ENCODE results near the gene TLNRD1. TPM values are rescaled to one million over a fixed set of nuclear protein-coding genes. Genes with fewer than 3 reads are reported as not detected.
A peak's percentile ranks its signal among the peaks of the same experiment; 100 is the strongest.

Gene TLNRD1
- total RNA-seq, 1 donor from 2014 or later, result 27.8 TPM

DNA sequence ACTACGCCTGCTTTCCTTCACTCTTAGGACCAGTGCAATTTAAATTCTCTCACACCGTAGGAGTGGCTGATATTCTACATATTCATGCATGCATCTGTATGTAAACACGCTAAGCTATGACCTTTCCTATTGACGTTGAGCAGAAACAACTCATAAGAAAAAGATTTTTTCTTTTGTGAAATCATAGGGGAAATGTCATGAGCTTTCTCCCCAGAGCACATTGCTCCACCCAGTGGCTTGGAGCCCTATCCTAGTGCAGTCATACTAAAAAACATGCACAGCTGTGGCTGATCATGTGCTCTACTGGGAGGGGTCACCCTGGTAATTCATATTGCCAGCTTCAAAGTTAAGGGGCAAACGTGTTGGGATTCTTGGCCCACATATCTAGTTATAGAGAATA, 9.3 kb upstream of the TLNRD1 start:
- Histone ChIP-seq H3K27ac (no peak overlapping the region), H3K4me3 (no peak overlapping the region), H3K27me3 (no peaks in the 10 kb centered on the region), H3K4me1 (peaks cover 41% of the 10 kb centered on the region), H3K9me3 (no peaks in the 10 kb centered on the region), H3K36me3 (no peaks in the 10 kb centered on the region)
- DNase-seq (no peak), ATAC-seq (peak; percentile 40)
- TF ChIP-seq, protein P1, sequence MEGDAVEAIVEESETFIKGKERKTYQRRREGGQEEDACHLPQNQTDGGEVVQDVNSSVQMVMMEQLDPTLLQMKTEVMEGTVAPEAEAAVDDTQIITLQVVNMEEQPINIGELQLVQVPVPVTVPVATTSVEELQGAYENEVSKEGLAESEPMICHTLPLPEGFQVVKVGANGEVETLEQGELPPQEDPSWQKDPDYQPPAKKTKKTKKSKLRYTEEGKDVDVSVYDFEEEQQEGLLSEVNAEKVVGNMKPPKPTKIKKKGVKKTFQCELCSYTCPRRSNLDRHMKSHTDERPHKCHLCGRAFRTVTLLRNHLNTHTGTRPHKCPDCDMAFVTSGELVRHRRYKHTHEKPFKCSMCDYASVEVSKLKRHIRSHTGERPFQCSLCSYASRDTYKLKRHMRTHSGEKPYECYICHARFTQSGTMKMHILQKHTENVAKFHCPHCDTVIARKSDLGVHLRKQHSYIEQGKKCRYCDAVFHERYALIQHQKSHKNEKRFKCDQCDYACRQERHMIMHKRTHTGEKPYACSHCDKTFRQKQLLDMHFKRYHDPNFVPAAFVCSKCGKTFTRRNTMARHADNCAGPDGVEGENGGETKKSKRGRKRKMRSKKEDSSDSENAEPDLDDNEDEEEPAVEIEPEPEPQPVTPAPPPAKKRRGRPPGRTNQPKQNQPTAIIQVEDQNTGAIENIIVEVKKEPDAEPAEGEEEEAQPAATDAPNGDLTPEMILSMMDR (IDR thresholded peaks at IDR 0.05), result peak; percentile 11
- intact Hi-C loops (cut with DNase I), result loop anchor here (10.0 kb wide), 1 partner anchor 273 kb away; no protein-coding TSS in a partner anchor

DNA sequence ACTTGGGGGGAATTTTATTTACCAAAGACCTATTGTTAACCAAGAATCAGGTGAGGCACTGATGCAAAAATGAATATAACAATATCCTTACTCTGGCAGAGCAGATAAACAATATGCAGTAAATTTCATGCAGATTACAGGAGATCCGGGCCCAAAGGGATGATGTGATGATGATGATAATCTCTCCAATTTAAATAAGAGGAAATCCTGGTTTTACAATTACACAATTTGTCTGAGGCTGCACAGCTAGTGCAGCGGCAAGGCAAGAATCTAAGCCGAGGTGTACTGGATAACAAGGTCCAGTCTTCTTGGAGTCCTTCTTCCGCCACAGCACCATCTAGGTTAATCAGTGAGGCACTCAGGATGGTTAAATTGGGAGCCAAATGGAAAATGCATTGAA, 8.7 kb upstream of the TLNRD1 start:
- Histone ChIP-seq H3K27ac (no peak overlapping the region), H3K4me1 (peaks cover 35% of the 10 kb centered on the region), H3K27me3 (no peaks in the 10 kb centered on the region), H3K9me3 (no peaks in the 10 kb centered on the region), H3K36me3 (no peaks in the 10 kb centered on the region), H3K4me3 (no peak overlapping the region)
- TF ChIP-seq, protein P1 (IDR thresholded peaks at IDR 0.05), result no peak
- DNase-seq (no peak), ATAC-seq (no peak)
- intact Hi-C loops (cut with DNase I), result loop anchor here (10.0 kb wide), 1 partner anchor 273 kb away; no protein-coding TSS in a partner anchor

DNA sequence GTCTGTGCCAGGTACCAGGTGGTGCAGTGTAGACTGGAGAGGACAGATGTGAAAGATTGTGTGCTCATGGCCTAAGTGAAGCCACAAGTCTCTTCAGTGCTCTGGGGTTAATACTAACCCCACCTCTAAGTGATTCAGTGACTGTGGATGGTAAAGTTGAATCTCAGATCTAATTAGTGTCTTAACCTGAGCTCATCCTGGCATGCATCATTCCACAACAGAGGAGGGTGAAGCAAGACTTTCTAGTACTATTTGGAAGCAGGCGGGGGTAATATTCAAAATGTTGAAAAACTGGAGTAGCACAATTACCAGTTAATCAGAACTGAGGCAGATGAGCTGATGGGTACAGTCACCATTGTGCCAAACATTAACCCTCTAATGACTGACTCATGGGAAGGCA, 8.3 kb upstream of the TLNRD1 start:
- TF ChIP-seq, protein P1 (IDR thresholded peaks at IDR 0.05), result no peak
- no peaks in the 10 kb centered on the region for H3K27me3 ChIP-seq
- intact Hi-C loops (cut with DNase I), result loop anchor here (10.0 kb wide), 1 partner anchor 272 kb away; no protein-coding TSS in a partner anchor
- DNase-seq, result no peak
- peaks cover 31% of the 10 kb centered on the region for H3K4me1 ChIP-seq
- H3K9me3 ChIP-seq, result no peaks in the 10 kb centered on the region
- H3K36me3 ChIP-seq, result no peaks in the 10 kb centered on the region
- no peak overlapping the region for H3K27ac ChIP-seq
- H3K4me3 ChIP-seq, result no peak overlapping the region
- ATAC-seq, result no peak

DNA sequence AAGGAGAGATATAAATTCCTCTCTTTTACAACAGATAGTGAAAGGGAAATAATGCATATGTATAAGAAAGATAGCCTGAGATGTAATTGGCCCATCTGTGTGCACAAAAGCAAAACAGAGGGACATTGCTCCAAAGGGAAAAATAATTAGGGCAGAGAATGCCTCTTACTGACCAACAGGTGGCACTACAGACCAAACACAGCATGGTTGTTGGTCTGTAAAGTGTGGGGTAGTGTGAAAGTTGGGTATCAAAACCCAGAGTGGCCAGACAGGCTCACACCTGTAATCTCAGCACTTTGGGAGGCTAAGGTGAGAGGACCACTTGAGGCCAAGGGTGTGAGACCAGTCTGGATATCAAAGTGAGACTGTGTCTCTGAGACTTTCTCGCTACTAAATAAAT, 4.5 kb upstream of the TLNRD1 start:
- peaks cover 11% of the 10 kb centered on the region for H3K4me1 ChIP-seq
- ATAC-seq, result no peak
- no peaks in the 10 kb centered on the region for H3K36me3 ChIP-seq
- no peaks in the 10 kb centered on the region for H3K9me3 ChIP-seq
- intact Hi-C loops (cut with DNase I), result loop anchor here (10.0 kb wide), 1 partner anchor 269 kb away; no protein-coding TSS in a partner anchor
- no peak overlapping the region for H3K4me3 ChIP-seq
- no peaks in the 10 kb centered on the region for H3K27me3 ChIP-seq
- DNase-seq, result no peak
- TF ChIP-seq, protein P1 (IDR thresholded peaks at IDR 0.05), result peak; percentile 51
- no peak overlapping the region for H3K27ac ChIP-seq

DNA sequence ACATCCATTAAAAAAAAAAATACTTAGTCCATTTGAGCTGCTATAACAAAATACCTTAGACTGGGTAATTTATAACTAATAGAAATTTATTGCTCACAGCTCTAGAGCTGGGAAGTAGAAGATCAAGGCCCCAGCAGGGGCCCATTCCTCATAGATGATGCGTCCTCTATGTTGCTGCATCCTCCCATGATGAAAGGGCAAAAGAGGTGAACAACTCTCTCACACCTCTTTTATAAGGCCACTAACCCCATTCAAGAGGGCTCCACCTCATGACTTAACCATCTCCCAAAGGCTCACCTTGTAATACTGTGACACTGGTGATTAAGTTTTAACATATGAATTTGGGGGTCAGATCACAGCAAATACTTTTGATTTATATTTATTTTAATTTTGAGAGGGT, 3.0 kb upstream of the TLNRD1 start:
- H3K9me3 ChIP-seq, result no peaks in the 10 kb centered on the region
- H3K27me3 ChIP-seq, result no peaks in the 10 kb centered on the region
- H3K27ac ChIP-seq, result no peak overlapping the region
- ATAC-seq (no peak), DNase-seq (no peak)
- peaks cover under 1% of the 10 kb centered on the region for H3K36me3 ChIP-seq
- H3K4me3 ChIP-seq, result no peak overlapping the region
- TF ChIP-seq, protein P1 (IDR thresholded peaks at IDR 0.05), result no peak
- intact Hi-C loops (cut with DNase I), result loop anchor here (10.0 kb wide), 1 partner anchor 267 kb away; no protein-coding TSS in a partner anchor
- peaks cover 6% of the 10 kb centered on the region for H3K4me1 ChIP-seq

DNA sequence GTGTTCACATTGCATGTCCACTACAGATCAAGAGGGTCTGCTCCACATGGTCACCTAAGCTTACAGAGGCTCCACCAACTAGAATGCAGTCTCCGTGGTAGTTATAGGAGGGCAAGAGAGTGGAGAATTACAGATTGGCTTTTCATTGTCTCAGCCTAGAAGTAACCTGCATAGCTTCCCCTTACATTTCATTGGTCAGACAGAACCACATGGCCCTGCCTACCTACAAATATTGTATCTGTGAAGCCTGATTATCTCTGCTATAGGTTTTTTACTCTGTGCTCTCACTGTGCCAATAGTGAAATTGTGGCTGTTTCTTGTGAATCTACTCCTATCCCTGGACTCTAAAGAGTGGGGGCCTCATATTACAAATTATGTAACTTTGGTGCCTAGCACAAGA, 2.5 kb upstream of the TLNRD1 start:
- Histone ChIP-seq H3K27me3 (no peaks in the 10 kb centered on the region), H3K9me3 (no peaks in the 10 kb centered on the region), H3K27ac (peak overlapping the region; percentile 3), H3K4me1 (peaks cover 12% of the 10 kb centered on the region), H3K4me3 (no peak overlapping the region), H3K36me3 (peaks cover 6% of the 10 kb centered on the region)
- TF ChIP-seq, protein P1 (IDR thresholded peaks at IDR 0.05), result no peak
- intact Hi-C loops (cut with DNase I), result loop anchor here (10.0 kb wide), 1 partner anchor 267 kb away; no protein-coding TSS in a partner anchor
- DNase-seq, result no peak
- no peak for ATAC-seq
